ENCODE results near the gene TXNL4B. TPM values are rescaled to one million over a fixed set of nuclear protein-coding genes. Genes with fewer than 3 reads are reported as not detected.

TXNL4B gene
- 17.4 and 18.6 TPM in 2 replicates for total RNA-seq (2022)
- percentile 69 among the genes with signal in this experiment for Bru-seq, nascent RNA
- percentile 78 among the genes with signal in this experiment for BruChase-seq, experiment 1, labeled RNA remaining after a 6-hour chase
- BruChase-seq, experiment 2, labeled RNA remaining after a 2-hour chase = percentile 79 among the genes with signal in this experiment
- long read RNA-seq, transcript TXNL4B-201 (4 exons, 2,556 nt) = major isoform, 38 of 48 reads
- long read RNA-seq, partial matches to known transcripts = 1 of 48 reads
- long read RNA-seq, other reads (novel, unspliced or antisense) = 8 of 48 reads

DNA sequence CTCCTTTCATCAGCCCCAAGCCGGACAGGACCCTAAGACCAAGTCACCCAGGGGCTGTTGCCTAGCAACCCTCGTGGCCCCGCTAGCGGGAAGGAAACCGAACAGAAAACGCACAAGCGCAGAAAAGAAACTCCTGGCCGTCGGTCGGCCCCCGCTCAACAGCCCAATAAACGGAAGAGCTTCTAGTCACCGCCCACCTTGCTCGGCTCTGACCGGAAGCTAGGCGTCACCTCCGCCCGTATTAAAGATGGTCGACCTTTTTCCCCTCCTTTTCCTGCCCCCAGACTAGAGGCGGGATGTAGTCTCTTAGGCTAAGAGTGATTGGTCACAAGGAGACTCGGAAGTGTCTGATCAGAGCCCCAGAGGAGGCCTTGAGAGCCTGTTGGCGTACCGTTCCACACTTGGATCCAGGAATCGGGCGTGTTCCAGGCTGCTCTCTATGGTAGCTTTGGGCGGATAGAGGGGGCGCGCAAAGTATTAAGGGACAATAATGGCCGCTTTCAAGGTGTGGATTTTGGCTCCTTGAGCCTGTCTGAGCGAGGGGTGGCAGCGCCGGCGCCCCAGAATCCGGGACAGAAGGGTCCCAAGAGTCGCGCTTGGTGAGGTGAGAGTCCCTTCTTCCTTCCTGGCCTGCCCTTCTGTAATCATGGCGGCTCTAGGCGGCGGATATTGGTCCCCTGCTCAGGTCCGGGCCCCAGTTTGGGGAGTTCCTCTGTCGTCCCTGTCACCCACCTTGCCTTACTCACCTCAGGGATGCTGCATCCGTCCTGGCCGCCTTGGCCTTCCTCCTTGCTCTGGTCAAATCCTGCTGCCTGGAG is at the start of gene TXNL4B, which contains the start of gene DHX38:
Gene TXNL4B, minus strand, starts transcription at position 173 of the 818 bp plus-strand sequence. CDS start 2,871 bp downstream, outside the sequence.
Gene DHX38, plus strand, starts transcription at position 400 of the 818 bp plus-strand sequence. CDS start 2,311 bp downstream, outside the sequence.
- TF ChIP-seq, protein P1, sequence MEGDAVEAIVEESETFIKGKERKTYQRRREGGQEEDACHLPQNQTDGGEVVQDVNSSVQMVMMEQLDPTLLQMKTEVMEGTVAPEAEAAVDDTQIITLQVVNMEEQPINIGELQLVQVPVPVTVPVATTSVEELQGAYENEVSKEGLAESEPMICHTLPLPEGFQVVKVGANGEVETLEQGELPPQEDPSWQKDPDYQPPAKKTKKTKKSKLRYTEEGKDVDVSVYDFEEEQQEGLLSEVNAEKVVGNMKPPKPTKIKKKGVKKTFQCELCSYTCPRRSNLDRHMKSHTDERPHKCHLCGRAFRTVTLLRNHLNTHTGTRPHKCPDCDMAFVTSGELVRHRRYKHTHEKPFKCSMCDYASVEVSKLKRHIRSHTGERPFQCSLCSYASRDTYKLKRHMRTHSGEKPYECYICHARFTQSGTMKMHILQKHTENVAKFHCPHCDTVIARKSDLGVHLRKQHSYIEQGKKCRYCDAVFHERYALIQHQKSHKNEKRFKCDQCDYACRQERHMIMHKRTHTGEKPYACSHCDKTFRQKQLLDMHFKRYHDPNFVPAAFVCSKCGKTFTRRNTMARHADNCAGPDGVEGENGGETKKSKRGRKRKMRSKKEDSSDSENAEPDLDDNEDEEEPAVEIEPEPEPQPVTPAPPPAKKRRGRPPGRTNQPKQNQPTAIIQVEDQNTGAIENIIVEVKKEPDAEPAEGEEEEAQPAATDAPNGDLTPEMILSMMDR (IDR thresholded peaks at IDR 0.05; ENCODE audit: unreplicated experiment) = no peak
- CTCF ChIA-PET = interaction anchor here (0.7 to 6.7 kb wide), 5 partner anchors 10 to 441 kb away, joined by 3 to 65 read pairs (median 6); partner anchors contain the start of gene HPR
- Mint-ChIP-seq H3K27me3 (ENCODE audit: insufficient read depth, unreplicated experiment) (no peaks in the 10 kb centered on the region), H3K27ac (ENCODE audit: low read depth, unreplicated experiment) (peak within 1 kb of the TSS; percentile 93), H3K9me3 (ENCODE audit: unreplicated experiment) (no peaks in the 10 kb centered on the region), H3K4me1 (ENCODE audit: insufficient read depth, unreplicated experiment) (peaks cover 38% of the 10 kb centered on the region), H3K36me3 (ENCODE audit: insufficient read depth, unreplicated experiment) (peaks cover 39% of the 10 kb centered on the region), H3K4me3 (ENCODE audit: unreplicated experiment) (peak within 1 kb of the TSS; percentile 99)
- intact Hi-C loops (cut with micrococcal nuclease) = loop anchor here (10.0 kb wide), 1 partner anchor 199 kb away; the partner anchor contains the start of gene IST1
- no TSS peak for BruUV-seq (replicated peaks)
- peak; percentile 99 for DNase-seq (ENCODE audit: unreplicated experiment)
- POLR2A ChIA-PET = interaction anchor here (0.6 to 2.6 kb wide), 25 partner anchors 10 to 963 kb away, joined by 3 to 11 read pairs (median 3); partner anchors contain the start of genes AP1G1, IST1, ZNF23 and ZNF821

DNA sequence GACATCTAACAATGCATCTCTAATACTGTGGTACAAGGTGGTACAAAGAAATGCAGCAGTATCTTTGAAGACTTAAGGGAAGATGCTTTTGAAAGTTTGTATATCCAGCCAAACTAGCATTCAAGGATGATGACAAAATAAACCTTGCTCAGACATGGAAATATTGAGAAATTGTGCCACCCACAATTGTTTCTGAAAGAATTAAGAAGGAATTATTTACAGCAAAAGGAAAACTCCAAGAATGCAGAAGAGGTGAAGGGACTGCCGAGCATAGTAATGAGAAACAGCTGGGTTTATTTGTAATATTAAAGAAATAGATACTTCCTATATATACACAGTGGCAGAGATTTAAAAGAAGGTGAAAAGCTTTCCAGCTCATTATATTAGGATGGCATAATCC is 49.1 kb upstream of the TXNL4B start:
- no peak for DNase-seq (ENCODE audit: unreplicated experiment)
- H3K4me1 Mint-ChIP-seq (ENCODE audit: insufficient read depth, unreplicated experiment) = no peaks in the 10 kb centered on the region
- no peak overlapping the region for H3K4me3 Mint-ChIP-seq (ENCODE audit: unreplicated experiment)
- no TSS peak for BruUV-seq (replicated peaks)
- H3K27ac Mint-ChIP-seq (ENCODE audit: low read depth, unreplicated experiment) = no peak overlapping the region
- intact Hi-C loops (cut with micrococcal nuclease) = no loop called here
- ChIA-PET CTCF (interaction anchor here (0.6 to 1.5 kb wide), 3 partner anchors 18 to 734 kb away, joined by 3 to 4 read pairs (median 3); no protein-coding TSS in a partner anchor), POLR2A (no interaction called here)
- no peaks in the 10 kb centered on the region for H3K9me3 Mint-ChIP-seq (ENCODE audit: unreplicated experiment)
- TF ChIP-seq, protein P1 (IDR thresholded peaks at IDR 0.05; ENCODE audit: unreplicated experiment) = no peak
- no peaks in the 10 kb centered on the region for H3K27me3 Mint-ChIP-seq (ENCODE audit: insufficient read depth, unreplicated experiment)
- H3K36me3 Mint-ChIP-seq (ENCODE audit: insufficient read depth, unreplicated experiment) = no peaks in the 10 kb centered on the region

DNA sequence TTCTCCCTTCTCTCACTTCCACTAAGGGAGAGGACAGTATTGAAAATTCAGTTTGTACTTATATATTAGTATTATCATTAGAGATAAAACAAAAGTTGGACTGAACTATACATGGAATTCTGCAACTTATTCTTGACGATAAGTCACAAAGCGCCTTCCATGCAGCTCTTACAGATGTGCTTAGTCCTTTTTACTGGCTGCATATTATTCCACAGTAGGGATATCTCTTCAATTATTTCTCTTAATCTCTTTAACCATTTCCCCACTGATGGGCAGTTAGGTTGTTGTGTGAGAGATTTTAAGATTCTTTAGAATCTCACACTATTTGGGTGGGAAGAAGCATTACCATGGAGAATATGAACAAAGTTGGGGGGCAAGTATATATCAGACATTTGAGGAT is 46.5 kb upstream of the TXNL4B start:
- Mint-ChIP-seq H3K4me3 (ENCODE audit: unreplicated experiment) (no peak overlapping the region), H3K4me1 (ENCODE audit: insufficient read depth, unreplicated experiment) (no peaks in the 10 kb centered on the region), H3K9me3 (ENCODE audit: unreplicated experiment) (no peaks in the 10 kb centered on the region), H3K27me3 (ENCODE audit: insufficient read depth, unreplicated experiment) (no peaks in the 10 kb centered on the region), H3K27ac (ENCODE audit: low read depth, unreplicated experiment) (no peak overlapping the region), H3K36me3 (ENCODE audit: insufficient read depth, unreplicated experiment) (no peaks in the 10 kb centered on the region)
- ChIA-PET POLR2A (no interaction called here), CTCF (interaction anchor here (0.6 to 1.0 kb wide), 3 partner anchors 12 to 326 kb away, joined by 3 to 5 read pairs (median 3); no protein-coding TSS in a partner anchor)
- TF ChIP-seq, protein P1 (IDR thresholded peaks at IDR 0.05; ENCODE audit: unreplicated experiment) = no peak
- BruUV-seq (replicated peaks) = no TSS peak
- no peak for DNase-seq (ENCODE audit: unreplicated experiment)
- intact Hi-C loops (cut with micrococcal nuclease) = no loop called here
